ENCODE measurements around the gene NF1. TPM values are rescaled to one million over a fixed set of nuclear protein-coding genes. Genes with fewer than 3 reads are reported as not detected.

NF1 gene
- total and polyA plus RNA-seq, 2 of the 13 experiments (the other 11 are each of a cell fraction or from before 2014, with no cell fraction given): 21.5 to 26.5 TPM

DNA sequence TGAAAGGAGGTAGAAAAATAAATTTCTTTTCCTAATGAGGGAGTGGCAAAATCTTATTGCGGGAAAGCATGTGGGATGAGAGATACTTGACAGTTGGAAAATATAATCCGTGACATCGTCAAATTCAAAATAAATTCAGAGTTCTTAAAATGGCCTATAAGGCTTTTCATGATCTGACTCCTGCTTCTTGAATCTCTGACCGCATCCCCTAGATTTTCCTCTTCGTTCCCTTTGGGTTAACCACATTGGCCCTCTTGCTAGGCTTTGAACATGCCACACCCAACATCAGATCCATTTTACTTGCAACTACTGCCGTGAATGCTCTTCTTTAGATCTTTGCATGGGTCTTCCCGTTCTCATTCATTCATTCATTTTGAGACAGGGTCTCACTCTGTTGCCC, 50.1 kb downstream of the NF1 start (continued):
- TF ChIP-seq, protein P1, sequence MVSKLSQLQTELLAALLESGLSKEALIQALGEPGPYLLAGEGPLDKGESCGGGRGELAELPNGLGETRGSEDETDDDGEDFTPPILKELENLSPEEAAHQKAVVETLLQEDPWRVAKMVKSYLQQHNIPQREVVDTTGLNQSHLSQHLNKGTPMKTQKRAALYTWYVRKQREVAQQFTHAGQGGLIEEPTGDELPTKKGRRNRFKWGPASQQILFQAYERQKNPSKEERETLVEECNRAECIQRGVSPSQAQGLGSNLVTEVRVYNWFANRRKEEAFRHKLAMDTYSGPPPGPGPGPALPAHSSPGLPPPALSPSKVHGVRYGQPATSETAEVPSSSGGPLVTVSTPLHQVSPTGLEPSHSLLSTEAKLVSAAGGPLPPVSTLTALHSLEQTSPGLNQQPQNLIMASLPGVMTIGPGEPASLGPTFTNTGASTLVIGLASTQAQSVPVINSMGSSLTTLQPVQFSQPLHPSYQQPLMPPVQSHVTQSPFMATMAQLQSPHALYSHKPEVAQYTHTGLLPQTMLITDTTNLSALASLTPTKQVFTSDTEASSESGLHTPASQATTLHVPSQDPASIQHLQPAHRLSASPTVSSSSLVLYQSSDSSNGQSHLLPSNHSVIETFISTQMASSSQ (IDR thresholded peaks at IDR 0.05; ENCODE audit: low read depth): no peak
- TF ChIP-seq, protein P1 (CRISPR knock-in tag; IDR thresholded peaks at IDR 0.05; ENCODE audit: borderline replicate concordance): no peak
- TF ChIP-seq ZNF83 (CRISPR knock-in tag; IDR thresholded peaks at IDR 0.05; ENCODE audit: borderline replicate concordance): no peak
- no peak for TF ChIP-seq NFKBIZ (CRISPR knock-in tag; IDR thresholded peaks at IDR 0.05)
- no peak for TF ChIP-seq PHF21A (CRISPR knock-in tag; IDR thresholded peaks at IDR 0.05)
- TF ChIP-seq TGIF2 (CRISPR knock-in tag; IDR thresholded peaks at IDR 0.05): no peak
- TF ChIP-seq, protein P2, sequence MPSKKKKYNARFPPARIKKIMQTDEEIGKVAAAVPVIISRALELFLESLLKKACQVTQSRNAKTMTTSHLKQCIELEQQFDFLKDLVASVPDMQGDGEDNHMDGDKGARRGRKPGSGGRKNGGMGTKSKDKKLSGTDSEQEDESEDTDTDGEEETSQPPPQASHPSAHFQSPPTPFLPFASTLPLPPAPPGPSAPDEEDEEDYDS (CRISPR knock-in tag; IDR thresholded peaks at IDR 0.05): no peak
- TF ChIP-seq, protein P3, sequence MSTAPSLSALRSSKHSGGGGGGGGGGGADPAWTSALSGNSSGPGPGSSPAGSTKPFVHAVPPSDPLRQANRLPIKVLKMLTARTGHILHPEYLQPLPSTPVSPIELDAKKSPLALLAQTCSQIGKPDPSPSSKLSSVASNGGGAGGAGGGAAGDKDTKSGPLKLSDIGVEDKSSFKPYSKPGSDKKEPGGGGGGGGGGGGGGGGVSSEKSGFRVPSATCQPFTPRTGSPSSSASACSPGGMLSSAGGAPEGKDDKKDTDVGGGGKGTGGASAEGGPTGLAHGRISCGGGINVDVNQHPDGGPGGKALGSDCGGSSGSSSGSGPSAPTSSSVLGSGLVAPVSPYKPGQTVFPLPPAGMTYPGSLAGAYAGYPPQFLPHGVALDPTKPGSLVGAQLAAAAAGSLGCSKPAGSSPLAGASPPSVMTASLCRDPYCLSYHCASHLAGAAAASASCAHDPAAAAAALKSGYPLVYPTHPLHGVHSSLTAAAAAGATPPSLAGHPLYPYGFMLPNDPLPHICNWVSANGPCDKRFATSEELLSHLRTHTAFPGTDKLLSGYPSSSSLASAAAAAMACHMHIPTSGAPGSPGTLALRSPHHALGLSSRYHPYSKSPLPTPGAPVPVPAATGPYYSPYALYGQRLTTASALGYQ (CRISPR knock-in tag; IDR thresholded peaks at IDR 0.05): no peak
- no peak for TF ChIP-seq ZNF720 (CRISPR knock-in tag; IDR thresholded peaks at IDR 0.05)
- no peak for TF ChIP-seq RELA (CRISPR knock-in tag; IDR thresholded peaks at IDR 0.05)
- no peak for TF ChIP-seq CHD2 (IDR thresholded peaks at IDR 0.05; ENCODE audit: low read depth, low read length)
- TF ChIP-seq, protein P4, sequence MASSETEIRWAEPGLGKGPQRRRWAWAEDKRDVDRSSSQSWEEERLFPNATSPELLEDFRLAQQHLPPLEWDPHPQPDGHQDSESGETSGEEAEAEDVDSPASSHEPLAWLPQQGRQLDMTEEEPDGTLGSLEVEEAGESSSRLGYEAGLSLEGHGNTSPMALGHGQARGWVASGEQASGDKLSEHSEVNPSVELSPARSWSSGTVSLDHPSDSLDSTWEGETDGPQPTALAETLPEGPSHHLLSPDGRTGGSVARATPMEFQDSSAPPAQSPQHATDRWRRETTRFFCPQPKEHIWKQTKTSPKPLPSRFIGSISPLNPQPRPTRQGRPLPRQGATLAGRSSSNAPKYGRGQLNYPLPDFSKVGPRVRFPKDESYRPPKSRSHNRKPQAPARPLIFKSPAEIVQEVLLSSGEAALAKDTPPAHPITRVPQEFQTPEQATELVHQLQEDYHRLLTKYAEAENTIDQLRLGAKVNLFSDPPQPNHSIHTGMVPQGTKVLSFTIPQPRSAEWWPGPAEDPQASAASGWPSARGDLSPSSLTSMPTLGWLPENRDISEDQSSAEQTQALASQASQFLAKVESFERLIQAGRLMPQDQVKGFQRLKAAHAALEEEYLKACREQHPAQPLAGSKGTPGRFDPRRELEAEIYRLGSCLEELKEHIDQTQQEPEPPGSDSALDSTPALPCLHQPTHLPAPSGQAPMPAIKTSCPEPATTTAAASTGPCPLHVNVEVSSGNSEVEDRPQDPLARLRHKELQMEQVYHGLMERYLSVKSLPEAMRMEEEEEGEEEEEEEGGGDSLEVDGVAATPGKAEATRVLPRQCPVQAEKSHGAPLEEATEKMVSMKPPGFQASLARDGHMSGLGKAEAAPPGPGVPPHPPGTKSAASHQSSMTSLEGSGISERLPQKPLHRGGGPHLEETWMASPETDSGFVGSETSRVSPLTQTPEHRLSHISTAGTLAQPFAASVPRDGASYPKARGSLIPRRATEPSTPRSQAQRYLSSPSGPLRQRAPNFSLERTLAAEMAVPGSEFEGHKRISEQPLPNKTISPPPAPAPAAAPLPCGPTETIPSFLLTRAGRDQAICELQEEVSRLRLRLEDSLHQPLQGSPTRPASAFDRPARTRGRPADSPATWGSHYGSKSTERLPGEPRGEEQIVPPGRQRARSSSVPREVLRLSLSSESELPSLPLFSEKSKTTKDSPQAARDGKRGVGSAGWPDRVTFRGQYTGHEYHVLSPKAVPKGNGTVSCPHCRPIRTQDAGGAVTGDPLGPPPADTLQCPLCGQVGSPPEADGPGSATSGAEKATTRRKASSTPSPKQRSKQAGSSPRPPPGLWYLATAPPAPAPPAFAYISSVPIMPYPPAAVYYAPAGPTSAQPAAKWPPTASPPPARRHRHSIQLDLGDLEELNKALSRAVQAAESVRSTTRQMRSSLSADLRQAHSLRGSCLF (CRISPR knock-in tag; IDR thresholded peaks at IDR 0.05; ENCODE audit: borderline replicate concordance): no peak
